D341Med (cell line): ENCODE results near the gene GOLGB1.
"Not testable (repeated sequence)": the region's sequence is repeated elsewhere in the genome, so short reads cannot be mapped to it uniquely, and the experiment has no call there.

Source experiments
- DNase-seq: peaks from one replicate; pipeline ENCODE4 v3.0.0; 2012; ENCODE audit warnings: low spot score

The GOLGB1 gene

GRCh38 chr3:121747976-121748375, 1.6 kb downstream of the GOLGB1 start:
- no peak for DNase-seq

DNA sequence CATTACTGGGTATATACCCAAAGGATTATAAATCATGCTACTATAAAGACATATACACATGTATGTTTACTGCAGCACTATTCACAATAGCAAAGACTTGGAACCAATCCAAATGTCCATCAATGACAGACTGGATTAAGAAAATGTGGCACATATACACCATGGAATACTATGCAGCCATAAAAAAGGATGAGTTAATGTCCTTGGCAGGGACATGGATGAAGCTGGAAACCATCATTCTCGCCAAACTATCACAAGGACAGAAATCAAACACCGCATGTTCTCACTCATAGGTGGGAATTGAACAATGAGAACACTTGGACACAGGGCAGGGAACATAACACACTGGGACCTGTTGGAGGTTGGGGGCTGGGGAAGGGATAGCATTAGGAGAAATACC, 6.4 kb downstream of the GOLGB1 start:
- not testable (repeated sequence) for DNase-seq

DNA sequence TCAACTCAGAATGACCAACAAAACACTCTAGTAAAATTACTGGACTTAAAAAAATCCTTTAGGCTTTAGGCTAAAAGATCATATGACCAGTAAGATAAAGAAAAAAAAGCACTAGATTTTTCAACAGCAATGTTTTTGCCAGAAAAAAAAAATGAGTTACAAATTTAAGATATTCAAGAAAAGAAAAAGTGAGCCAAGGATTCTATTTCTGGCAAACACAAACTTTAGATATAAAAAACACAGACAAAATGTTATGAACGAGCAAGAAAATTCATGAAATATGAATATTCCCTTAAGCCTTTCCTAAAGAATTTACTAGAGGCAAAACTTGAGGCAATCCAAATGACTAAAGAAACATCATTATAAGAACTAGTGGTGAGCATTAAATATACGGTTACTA, 8.6 kb downstream of the GOLGB1 start:
- no peak for DNase-seq

DNA sequence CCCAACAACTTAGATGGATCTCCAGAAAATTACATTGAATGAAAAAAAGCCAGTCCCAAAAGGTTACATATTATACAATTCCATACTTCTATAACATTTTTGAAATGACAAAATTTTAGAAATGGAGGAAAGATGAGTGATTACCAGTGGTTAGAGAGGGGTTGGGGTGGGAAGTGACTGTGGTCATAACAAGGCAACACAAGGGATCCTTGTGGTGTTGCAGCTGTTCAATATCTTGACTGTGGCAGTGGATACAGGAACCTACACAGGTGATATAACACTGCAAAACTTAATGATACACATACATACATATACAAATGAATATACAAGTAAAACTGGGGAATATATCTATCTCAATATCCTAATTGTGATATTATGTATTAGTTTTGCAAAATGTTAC, 9.6 kb downstream of the GOLGB1 start:
- no peak for DNase-seq

DNA sequence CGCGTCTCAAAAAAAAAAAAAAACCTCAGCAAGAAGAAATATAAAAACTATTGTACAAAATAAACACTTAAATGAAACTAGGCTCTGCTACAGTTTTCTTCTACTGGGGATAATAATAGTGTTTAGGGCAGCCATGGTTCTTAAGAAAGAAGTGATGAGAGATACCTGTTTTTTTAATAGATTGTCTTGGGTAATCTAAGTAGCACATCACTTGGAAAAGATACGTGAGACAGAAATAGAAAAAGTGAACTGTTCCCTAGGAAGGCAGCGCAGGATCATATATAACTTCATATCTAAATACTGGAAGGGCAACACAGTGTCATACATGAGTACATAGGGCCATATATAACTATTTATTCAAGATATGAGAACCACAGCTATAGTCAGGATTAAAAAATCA, 11.9 kb downstream of the GOLGB1 start:
- no peak for DNase-seq

DNA sequence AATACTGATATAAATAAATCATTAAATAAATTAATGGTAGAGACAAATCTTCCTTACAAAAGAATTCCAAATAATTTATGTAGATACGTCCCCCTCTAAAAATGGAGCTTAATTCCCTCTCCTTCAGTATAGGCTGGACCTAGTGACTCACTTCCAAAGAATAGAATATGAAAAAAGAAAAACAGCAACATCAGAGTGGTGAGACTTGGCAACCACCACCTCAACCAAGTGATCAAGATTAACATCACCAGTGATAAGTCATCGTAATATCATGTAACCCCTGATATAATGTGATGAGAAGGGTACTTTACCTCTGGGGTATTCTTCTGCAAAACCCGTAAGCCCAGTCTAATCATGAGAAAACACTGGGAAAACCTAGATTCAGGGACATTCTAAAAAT, 13.4 kb downstream of the GOLGB1 start:
- DNase-seq: no peak

DNA sequence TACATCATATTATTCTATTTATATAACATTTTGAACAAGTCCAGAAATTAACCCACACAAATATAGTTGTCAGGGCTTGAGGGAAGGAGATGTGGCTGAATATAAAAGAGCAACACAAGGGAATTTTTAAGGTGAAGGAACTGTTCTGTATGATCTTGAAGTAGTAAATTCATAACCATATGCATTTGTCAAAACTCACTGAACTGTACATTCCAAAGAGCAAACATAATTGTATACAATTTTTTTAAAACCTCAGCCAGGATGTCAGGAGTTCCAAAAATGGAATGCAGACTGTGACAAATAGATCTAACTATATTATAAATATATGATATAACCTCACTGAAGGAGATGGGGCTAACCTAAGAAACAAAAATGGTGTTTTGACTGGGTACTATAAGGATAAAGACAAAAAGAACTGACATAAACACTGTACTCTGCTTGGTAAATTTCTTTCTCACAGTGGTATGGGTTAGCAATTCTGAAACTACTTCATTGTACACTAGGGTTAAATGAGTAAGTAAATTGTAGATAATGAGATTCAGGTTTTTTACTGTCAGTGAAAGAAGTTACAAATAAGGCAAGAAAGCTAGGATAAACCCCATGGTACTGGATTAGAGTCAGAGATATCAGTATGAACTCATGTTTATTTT, 14.4 kb downstream of the GOLGB1 start:
- no peak for DNase-seq

GRCh38 chr3:121730940-121731687, 18.4 kb downstream of the GOLGB1 start:
- DNase-seq: no peak

DNA sequence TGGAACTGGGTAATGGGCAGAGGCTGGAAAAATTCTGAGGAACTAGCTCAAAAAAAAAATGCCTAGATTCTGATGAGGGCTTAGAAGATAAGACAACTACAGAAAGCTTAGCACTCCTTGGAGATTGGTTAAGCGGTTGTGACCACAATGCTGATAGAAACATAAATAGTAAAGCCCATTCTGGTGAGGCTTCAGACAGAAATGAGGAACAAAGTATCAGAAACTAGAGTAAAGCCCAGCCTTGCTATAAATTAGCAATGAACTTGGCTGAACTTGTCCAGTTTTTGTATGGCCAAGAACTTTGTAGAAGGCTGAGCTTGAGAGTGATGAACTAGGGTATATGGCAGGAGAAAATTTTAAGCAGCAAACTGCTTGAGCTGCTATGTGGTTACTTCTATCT, 25.4 kb downstream of the GOLGB1 start:
- no peak for DNase-seq

GRCh38 chr3:121723485-121723884, 26.1 kb downstream of the GOLGB1 start:
- no peak for DNase-seq

- DNase-seq: no peak
These were observed 27.1 kb downstream of the GOLGB1 start for GRCh38 chr3:121722411-121722810.

- no peak for DNase-seq
These were observed 29.4 kb downstream of the GOLGB1 start for GRCh38 chr3:121720163-121720562.

DNA sequence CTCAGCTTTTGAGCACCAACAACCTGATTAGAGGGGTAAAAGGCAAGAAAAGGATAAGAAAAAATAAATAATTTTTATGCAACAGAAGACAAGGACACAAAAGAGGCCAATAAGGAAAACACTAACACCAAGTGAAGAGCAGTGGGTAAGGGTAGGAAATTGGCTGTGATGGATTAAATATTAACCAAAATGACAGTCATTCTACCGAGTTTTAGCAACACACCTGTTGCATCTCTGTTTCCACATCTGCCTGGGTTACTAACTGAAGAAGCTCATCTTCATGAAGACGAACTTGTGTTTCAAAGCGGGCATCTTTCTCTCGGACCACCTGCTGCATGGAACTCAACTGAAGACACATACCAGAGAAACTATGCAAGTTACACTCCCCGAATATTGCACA, 30.1 kb downstream of the GOLGB1 start:
- no peak for DNase-seq

DNA sequence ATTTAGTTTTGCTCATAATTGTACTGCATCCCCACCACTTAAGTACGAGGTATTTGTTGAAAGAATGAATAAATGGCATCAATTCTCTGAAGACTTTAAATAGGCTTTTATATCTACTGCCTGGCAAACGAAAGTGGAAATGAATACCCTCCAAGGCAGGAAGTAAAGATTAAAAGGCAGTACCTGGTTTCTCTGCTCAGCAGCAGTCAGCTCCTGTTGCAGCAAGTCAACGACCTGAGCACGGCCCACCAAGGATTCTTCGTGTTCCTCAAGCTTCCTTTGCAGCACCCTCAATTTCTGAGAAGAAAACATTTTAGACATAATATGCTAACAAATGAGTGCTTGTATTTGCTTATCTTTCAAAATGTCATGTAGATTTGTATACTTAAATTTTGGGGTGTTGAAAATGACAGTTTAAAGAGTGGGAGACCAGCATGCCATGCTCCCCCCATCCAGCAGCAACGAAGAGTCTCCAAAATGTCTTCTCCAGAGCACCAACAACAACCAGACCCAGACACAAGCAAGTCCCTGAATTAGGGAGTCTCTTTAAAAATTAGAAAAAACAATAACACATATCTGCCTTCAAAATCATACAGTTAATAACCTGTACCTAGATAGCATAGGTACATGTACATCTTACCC, 31.2 kb downstream of the GOLGB1 start:
- no peak for DNase-seq

- DNase-seq: no peak
These were observed 39.2 kb downstream of the GOLGB1 start for GRCh38 chr3:121710347-121710746.

GRCh38 chr3:121707531-121708273, 41.8 kb downstream of the GOLGB1 start:
- no peak for DNase-seq

DNA sequence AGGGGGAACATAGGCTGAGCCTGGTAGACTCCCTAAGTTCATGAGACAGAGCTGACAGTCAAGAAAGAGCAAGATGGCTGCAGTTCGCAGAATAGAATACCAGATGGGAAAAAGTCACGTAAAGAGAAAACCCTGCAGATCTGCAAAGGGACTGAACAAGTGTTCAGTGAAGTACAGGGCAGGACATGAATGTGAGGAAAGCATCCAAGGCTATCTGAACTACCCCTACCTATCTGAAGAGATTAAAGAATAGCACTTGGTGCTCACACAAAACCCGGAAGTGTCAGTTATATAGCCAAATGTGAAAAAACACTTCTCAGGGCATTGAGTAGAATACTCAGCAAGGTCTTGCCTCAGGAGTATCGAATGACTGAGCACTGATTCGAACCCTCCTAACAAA, 44.0 kb downstream of the GOLGB1 start:
- DNase-seq: no peak

DNA sequence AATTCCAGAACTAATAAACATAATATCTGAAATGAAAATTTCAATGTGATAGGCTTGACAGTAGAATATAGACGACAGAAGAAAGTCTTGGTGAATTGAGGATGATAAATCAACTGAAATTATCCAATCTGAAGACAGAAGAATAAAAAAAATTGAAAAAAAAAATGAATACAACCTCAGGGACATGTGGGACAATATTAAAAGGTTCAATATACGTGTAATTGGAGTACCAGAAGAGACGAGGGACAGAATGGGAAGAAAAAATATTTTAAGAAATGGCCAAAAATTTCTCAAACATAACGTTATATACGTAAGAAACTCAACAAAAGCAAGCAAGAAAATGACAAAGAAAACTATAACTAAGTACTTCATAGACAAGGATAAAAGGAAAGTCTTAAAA, 45.6 kb downstream of the GOLGB1 start:
- no peak for DNase-seq

GRCh38 chr3:121698901-121699300, 50.6 kb downstream of the GOLGB1 start:
- no peak for DNase-seq

DNA sequence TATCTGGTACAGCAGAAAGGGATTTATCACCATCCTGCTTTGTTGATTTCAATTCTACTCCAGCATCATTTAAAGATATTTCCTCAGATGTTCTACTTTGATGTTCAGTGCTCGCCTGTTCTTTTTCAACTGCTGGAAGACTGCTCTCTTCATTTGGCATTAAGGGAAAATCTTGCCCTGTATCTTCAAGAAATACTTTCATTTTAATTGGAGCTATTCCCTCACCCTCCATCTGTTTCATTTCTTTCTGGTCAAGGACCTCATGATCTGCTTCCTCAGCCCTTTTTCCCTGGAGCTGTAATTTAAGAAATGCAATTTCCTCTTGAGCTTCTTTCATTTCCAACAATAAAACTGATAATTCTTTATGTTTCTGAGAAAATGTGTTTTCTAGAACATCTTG, 51.1 kb downstream of the GOLGB1 start:
- DNase-seq: no peak

- no peak for DNase-seq
These were observed 53.4 kb downstream of the GOLGB1 start for GRCh38 chr3:121696186-121696585.

DNA sequence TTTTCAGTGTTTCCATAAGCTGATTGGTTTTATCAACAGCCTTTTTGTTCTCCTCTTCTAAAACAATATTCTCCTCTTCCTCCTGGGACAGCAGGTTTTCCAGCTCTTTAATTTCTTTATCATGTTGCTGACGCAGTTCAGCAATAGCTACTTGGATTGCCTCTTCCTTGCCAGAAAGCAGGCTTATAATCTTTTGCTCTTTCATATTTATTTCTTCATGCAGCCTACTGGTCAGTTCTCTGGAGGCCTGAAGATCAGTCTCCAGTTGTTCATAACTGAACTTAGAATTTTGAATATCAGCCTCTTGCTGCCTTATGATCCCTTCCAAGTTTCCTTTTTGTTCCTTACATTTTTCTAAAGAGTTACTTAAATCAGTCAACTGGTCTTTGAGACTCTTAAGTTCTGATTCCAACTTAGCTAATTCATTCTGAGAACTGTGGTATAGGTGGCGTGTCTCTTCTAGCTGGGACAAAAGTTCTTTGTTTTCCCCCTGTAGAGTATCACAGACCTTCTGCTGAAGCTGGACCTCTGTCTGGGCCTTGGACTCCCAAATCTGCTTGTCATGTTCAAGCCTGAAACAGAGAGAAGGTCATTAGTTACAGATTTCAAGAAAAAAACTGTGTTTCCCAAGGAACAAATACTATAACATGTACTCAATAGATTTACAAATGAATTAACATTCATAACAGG, 57.4 kb downstream of the GOLGB1 start:
- no peak for DNase-seq
